NCI-H2171 (cell line): ENCODE results near the gene DUSP28.
"Not testable (repeated sequence)": the region's sequence is repeated elsewhere in the genome, so short reads cannot be mapped to it uniquely, and the experiment has no call there.

Experiments
- DNase-seq: peaks from one replicate; lab custom pipeline; 2025; lab: John Stamatoyannopoulos, UW

DUSP28 gene

GRCh38 chr2:240560084-240560479, at the start of gene DUSP28:
Gene DUSP28, plus strand, starts transcription at chr2:240560357. Its CDS starts 328 bp downstream, at chr2:240560685.
- peak; percentile 61 for DNase-seq

GRCh38 chr2:240510513-240511210, 49.5 kb upstream of the DUSP28 start:
- no peak for DNase-seq

GRCh38 chr2:240511351-240512108, 48.6 kb upstream of the DUSP28 start:
- DNase-seq: no peak

- DNase-seq: no peak
These were observed 48.1 kb upstream of the DUSP28 start for GRCh38 chr2:240512109-240512485.

GRCh38 chr2:240512666-240513535, 47.3 kb upstream of the DUSP28 start:
- DNase-seq: no peak

GRCh38 chr2:240513549-240514287, 46.4 kb upstream of the DUSP28 start:
- no peak for DNase-seq

GRCh38 chr2:240514631-240515030, 45.5 kb upstream of the DUSP28 start:
- DNase-seq: no peak

GRCh38 chr2:240517342-240517741, 42.8 kb upstream of the DUSP28 start:
- no peak for DNase-seq

GRCh38 chr2:240518981-240519380, 41.2 kb upstream of the DUSP28 start:
- no peak for DNase-seq

- no peak for DNase-seq
These were observed 40.6 kb upstream of the DUSP28 start for GRCh38 chr2:240519396-240520129.

GRCh38 chr2:240520130-240520973, 39.8 kb upstream of the DUSP28 start:
- no peak for DNase-seq

- DNase-seq: no peak
These were observed 39.2 kb upstream of the DUSP28 start for GRCh38 chr2:240520974-240521350.

GRCh38 chr2:240521885-240522284, 38.3 kb upstream of the DUSP28 start:
- not testable (repeated sequence) for DNase-seq

GRCh38 chr2:240522406-240522805, 37.8 kb upstream of the DUSP28 start:
- DNase-seq: no peak

GRCh38 chr2:240523451-240524281, 36.5 kb upstream of the DUSP28 start:
- no peak for DNase-seq

- DNase-seq: no peak
These were observed 35.0 kb upstream of the DUSP28 start for GRCh38 chr2:240524963-240525718.

- no peak for DNase-seq
These were observed 34.4 kb upstream of the DUSP28 start for GRCh38 chr2:240525802-240526201.

GRCh38 chr2:240526521-240526920, 33.6 kb upstream of the DUSP28 start:
- DNase-seq: no peak
